ENCODE data around the gene POFUT2.

Gene POFUT2

DNA sequence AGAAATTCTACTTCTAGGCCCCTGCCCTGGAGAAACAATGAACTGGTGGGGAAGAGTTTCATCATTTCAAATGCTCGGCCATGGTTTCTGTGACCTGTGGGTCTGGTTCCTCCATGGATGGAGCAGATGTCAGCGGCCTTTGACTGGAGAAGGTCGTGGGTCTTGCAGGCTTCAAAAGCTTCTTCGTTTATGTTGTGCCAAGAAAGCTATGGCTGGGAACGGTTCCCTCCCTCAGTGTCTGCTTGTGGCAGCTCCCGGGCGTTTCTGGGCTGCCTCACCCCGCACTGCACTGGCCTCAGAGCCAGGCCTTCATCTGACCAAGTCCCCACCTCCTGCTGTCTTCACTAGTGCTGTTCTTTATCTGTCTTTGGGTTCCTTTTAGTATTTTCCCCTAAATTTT is 46.4 kb upstream of the POFUT2 start:
- DNase-seq (ENCODE audit: low read depth): no peak
- TF ChIP-seq, protein P1, sequence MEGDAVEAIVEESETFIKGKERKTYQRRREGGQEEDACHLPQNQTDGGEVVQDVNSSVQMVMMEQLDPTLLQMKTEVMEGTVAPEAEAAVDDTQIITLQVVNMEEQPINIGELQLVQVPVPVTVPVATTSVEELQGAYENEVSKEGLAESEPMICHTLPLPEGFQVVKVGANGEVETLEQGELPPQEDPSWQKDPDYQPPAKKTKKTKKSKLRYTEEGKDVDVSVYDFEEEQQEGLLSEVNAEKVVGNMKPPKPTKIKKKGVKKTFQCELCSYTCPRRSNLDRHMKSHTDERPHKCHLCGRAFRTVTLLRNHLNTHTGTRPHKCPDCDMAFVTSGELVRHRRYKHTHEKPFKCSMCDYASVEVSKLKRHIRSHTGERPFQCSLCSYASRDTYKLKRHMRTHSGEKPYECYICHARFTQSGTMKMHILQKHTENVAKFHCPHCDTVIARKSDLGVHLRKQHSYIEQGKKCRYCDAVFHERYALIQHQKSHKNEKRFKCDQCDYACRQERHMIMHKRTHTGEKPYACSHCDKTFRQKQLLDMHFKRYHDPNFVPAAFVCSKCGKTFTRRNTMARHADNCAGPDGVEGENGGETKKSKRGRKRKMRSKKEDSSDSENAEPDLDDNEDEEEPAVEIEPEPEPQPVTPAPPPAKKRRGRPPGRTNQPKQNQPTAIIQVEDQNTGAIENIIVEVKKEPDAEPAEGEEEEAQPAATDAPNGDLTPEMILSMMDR (conservative IDR thresholded peaks at IDR 0.05; ENCODE audit: low read depth, low read length): no peak
- no peak overlapping the region for H3K4me3 ChIP-seq (ENCODE audit: low read depth, low read length)

DNA sequence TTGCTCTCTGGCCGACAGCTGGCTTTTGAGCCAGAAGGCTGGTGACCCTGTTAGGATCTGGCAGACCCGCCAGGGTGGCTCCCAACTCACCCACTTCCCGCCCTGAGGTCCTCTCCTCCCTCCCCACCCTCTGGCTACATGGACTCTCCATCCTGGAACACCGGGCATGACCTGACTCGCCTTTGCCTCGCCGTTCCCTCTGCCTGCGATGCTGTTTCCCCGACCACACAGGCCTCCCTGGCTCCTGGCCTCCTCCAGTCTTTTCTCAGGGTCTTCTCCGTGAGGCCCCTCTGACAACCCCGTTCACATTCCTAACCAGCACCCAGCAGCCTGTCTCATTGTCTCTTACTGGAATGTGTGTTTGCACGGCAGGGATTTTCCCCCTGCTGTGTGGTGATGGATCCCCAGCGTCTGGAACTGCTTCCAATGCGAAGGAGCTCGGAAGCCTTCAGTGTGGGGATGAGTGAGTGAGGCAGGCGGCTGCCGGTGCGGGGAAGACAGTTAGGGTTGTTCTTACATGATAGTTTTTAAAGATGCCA is 46.0 kb upstream of the POFUT2 start:
- DNase-seq (ENCODE audit: low read depth): peak; percentile 73

DNA sequence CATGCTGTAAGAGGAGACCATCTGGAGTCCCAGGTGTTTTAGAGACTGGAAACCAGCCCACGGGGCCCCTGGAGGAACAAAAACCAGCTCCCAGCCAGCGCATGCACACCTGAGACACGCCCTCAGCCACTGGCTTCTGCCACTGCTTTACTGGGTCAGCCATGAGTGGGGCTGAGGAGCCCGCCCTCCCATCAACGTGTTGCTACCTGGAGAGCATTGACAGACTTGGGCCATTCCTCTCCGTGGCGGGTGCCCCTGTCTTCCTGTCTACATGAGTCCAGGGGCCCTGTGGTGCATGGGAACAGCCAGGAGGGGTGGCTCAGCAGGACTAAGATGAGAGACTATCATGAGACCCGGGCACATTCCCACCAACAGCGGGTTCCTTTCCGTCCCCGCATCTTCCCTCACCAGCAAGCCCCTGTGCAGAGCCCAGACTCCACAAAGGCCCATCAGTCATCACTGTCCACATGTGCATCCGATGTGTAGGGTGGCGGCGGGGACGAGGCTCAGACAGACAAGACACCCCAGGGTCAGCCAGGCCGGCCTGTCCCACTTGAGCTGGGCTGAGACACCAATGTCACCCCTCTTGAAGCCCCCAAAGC is 45.4 kb upstream of the POFUT2 start:
- DNase-seq (ENCODE audit: low read depth): no peak
- TF ChIP-seq, protein P1 (conservative IDR thresholded peaks at IDR 0.05; ENCODE audit: low read depth, low read length): no peak
- H3K4me3 ChIP-seq (ENCODE audit: low read depth, low read length): no peak overlapping the region

More for the DNA sequence above, 46.0 kb upstream of the POFUT2 start:
- no peak overlapping the region for H3K4me3 ChIP-seq (ENCODE audit: low read depth, low read length)
- TF ChIP-seq, protein P1 (conservative IDR thresholded peaks at IDR 0.05; ENCODE audit: low read depth, low read length): no peak

DNA sequence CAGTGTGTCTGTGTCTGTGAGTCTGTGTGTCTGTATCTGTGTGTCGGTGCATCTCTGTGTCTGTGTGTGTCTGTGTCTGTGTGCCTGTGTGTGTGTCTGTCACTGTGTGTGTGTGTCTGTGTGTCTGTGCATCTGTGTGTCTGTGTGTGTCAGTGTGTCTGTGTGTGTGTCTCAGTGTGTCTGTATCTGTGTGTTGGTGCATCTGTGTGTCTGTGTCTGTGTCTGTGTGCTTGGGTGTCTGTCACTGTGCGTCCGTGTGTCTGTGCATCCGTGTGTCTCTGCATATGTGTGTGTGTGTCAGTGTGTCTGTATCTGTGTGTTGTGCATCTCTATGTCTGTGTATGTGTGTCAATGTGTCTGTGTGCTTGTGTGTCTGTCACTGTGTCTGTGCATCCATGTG is 44.7 kb upstream of the POFUT2 start:
- TF ChIP-seq, protein P1 (conservative IDR thresholded peaks at IDR 0.05; ENCODE audit: low read depth, low read length): no peak
- no peak overlapping the region for H3K4me3 ChIP-seq (ENCODE audit: low read depth, low read length)
- no peak for DNase-seq (ENCODE audit: low read depth)

DNA sequence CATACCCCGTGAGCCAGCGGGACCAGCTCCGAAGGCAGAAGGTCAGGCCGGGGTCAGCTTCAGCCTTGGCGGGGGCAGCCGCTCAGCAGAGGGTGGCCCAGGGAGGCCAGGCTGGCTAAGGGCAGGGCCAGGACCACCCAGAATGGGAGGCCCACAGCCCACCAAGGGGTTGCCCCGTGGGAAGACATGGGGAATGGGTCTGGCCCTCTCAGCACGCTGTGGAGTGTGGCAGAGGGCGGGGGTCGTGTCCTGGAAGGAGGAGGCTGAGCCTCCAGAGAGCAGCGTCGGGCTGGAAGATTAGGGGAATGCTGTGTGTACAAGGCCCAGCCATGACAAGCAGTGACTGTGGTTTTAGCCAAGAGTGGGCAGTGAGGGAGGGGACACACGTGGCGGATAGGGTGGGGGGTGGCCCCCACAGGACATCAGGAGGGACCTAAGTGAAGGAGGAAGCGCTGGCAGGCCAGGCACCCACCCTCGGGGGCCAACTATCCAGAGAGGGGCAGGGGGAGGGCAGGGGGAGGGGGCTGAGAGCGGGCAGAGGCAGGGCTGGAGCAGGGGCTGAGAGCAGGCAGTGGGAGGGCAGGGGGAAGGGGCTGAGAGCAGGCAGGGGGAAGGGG is 43.9 kb upstream of the POFUT2 start:
- DNase-seq (ENCODE audit: low read depth): no peak
- no peak overlapping the region for H3K4me3 ChIP-seq (ENCODE audit: low read depth, low read length)
- TF ChIP-seq, protein P1 (conservative IDR thresholded peaks at IDR 0.05; ENCODE audit: low read depth, low read length): no peak

- no peak overlapping the region for H3K4me3 ChIP-seq (ENCODE audit: low read depth, low read length)
- TF ChIP-seq, protein P1 (conservative IDR thresholded peaks at IDR 0.05; ENCODE audit: low read depth, low read length): no peak
- DNase-seq (ENCODE audit: low read depth): no peak
Observed at GRCh38 chr21:45330851-45331261, 43.2 kb upstream of the POFUT2 start.

Measured in choroid plexus epithelial cell (primary cell).